GM18511 (cell line): ENCODE results near the gene MRPS27.

Experiments
- ATAC-seq: cut with Tn5 transposase; IDR thresholded peaks from one replicate; pipeline ENCODE4 v1.9.1; 2021; ENCODE audit warnings: mild to moderate bottlenecking, moderate library complexity; ENCODE audit not compliant: unreplicated experiment

The MRPS27 gene

GRCh38 chr5:72206160-72206559, 113.9 kb downstream of the MRPS27 start:
- no peak for ATAC-seq

DNA sequence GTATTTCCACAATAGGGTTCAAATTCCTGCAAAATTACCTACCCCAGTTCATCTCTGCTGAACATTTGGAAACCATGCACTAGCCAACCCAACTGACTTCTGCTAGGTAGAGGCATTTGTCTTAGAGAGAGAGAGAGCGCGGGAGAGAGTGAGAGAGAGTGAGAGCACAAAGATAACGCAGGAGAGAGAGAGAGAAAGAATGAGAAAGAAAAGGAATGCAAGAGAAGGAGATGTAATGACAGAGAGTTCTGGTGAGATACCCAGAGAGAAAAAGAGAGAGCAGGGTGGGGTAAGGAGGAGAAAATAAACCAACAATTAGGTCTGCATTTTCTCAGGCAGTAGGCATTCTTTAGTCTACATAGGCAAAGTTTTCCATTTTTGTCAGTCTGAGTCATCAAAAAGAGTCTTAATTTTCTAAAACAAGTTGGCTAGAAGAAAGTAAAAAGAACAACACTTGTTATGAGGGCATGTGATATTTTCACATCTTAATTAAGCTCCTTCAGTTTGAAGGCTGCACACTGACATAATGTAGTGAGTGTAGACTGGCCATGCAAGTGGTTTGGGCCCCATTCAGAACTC, 114.5 kb downstream of the MRPS27 start:
- ATAC-seq, result no peak

GRCh38 chr5:72204946-72205345, 115.1 kb downstream of the MRPS27 start:
- ATAC-seq, result no peak

GRCh38 chr5:72203251-72203845, 116.7 kb downstream of the MRPS27 start:
- ATAC-seq, result no peak

DNA sequence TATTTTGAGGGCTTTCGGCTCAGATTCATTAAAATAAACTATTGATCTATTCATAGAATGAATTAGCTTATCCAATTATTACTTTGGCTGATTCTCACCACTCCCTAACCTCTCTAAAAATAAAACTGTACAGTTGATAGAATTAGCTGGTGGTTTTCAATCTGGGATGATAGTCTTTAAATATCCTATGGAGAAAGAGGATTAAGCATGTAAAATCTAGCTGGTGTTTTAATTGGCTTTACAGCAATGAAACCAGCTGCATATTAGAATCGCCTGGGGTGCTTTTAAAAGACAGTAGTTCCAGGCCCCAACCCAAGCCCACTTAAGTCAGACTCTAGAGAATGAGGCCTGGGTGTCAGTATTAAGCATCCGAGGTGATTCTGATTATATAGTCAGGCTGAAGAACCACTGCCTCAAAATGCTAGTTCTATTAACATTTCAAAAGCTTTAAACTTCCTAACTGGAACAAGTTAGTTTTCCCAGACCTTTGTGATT, 117.7 kb downstream of the MRPS27 start:
- no peak for ATAC-seq

- no peak for ATAC-seq
Observed at GRCh38 chr5:72199681-72200080, 120.4 kb downstream of the MRPS27 start.

DNA sequence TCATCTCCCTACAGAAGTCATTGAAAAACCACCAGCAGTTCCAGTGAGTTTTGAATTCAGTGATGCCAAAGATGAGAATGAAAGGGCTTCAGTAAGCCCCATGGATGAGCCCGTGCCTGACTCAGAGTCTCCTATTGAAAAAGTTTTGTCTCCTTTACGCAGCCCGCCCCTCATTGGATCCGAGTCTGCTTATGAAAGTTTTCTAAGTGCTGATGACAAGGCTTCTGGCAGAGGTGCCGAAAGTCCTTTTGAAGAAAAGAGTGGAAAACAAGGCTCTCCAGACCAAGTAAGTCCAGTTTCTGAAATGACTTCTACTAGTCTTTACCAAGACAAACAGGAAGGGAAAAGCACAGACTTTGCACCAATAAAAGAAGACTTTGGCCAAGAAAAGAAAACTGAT, 122.6 kb downstream of the MRPS27 start:
- no peak for ATAC-seq

DNA sequence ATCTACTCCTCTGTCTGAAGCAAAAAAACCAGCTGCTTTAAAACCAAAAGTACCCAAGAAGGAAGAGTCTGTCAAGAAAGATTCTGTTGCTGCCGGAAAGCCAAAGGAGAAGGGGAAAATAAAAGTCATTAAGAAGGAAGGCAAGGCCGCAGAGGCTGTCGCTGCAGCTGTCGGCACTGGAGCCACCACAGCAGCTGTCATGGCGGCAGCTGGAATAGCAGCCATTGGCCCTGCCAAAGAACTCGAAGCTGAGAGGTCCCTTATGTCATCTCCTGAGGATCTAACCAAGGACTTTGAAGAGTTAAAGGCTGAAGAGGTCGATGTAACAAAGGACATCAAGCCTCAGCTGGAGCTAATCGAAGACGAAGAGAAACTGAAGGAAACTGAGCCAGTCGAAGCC, 124.5 kb downstream of the MRPS27 start:
- no peak for ATAC-seq

GRCh38 chr5:72194846-72195245, 125.2 kb downstream of the MRPS27 start:
- ATAC-seq, result peak; percentile 98

DNA sequence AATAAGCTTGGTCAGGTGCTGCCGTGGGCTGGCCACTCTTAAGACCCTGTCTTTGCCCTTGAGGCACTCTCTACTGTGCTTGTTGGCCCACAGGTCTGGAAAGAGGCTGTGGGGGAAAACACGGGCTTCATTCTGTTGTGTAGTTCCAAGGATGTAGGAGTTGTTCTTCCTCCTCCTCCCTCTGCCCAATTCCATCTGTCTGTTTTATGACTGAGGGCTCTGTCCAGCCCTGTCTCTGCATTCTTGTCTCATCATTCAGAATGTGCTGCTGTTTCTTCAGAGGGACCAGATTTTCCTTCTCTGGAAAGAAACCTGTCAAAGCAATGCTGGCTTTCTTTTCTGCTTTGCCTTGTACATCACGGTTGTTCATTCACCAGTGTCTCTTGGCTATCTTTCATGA, 128.6 kb downstream of the MRPS27 start:
- ATAC-seq, result no peak

- ATAC-seq, result no peak
Observed at GRCh38 chr5:72189146-72189545, 130.9 kb downstream of the MRPS27 start.

DNA sequence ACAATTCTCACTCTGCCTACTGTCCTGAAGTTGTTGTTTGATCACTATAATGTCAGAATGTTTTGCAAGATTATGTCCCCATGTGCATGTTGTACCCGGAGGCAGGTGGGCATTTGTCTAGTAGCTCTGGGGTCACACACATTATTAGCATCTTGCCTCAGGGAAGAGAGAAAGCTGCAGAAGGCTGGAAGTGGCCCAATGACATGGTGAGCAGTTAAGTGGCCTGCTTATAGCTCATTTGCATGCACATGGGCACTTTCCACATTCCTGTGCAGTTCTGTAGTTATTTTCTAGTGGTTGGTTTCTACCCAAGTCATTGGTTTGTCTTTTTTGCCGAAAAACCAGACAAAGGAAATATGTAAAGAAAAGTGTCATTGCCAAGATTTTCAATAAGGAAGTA, 131.9 kb downstream of the MRPS27 start:
- no peak for ATAC-seq

- no peak for ATAC-seq
Observed at GRCh38 chr5:72187388-72188075, 132.5 kb downstream of the MRPS27 start.

DNA sequence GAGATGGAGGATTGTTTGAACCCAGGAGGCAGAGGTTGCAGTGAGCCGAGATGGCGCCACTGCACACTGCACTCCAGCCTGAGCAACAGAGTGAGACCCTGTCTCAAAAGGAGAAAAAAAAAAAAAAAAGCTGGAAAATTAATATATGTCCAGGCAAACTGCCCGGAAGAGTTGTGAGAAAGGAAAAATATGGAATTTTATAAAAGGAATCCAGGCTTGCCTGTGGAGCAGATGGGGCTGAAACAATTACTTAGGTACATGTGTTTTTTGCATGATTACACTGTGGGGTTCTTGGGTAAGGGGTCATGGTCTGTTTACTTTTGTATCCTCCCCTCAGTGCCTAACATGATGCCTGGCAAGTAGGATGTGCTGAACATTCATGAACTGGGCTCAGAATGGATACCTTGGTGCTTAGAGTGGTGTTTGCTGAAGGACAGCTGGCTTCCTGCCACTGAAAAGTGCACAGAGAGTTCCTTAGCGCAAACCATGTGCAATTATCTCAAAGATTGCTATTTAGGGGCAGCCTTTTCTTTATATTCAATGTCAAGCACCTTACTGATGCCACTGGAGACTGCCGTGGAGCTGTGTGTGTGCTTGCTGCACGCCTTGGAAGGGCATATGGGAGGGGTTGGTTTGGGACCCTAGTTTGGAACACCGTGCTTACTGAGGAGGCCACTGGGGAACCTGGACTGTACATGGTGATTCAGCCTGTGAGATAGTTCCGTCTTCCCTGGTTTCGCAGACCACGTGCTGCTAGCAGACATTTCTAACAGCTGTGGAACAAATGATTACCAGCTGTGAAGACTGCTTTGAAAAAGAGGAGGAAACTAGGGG, 134.3 kb downstream of the MRPS27 start:
- ATAC-seq, result no peak

DNA sequence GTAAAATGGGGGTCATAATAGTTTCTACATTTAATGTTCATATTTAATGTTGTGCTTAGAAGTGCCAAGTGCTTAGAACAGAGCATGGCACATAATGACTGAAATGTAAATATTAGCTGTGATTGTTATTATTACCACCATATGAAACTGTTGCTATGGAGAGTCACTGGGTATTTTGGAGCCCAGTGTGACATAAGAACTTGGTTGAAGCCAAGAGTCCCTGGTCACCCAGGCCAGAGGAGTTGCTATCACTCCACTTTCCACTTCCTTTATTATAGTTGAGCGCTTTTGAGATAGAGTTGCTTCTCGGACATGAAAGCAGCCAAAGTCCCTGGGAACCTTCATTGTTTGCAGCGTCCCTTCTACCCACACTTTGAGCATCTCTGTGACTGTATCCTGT, 135.6 kb downstream of the MRPS27 start:
- ATAC-seq, result no peak

GRCh38 chr5:72183101-72183520, 136.9 kb downstream of the MRPS27 start:
- ATAC-seq, result no peak

- no peak for ATAC-seq
Observed at GRCh38 chr5:72182686-72183085, 137.4 kb downstream of the MRPS27 start.

GRCh38 chr5:72180925-72181324, 139.1 kb downstream of the MRPS27 start:
- ATAC-seq, result no peak

DNA sequence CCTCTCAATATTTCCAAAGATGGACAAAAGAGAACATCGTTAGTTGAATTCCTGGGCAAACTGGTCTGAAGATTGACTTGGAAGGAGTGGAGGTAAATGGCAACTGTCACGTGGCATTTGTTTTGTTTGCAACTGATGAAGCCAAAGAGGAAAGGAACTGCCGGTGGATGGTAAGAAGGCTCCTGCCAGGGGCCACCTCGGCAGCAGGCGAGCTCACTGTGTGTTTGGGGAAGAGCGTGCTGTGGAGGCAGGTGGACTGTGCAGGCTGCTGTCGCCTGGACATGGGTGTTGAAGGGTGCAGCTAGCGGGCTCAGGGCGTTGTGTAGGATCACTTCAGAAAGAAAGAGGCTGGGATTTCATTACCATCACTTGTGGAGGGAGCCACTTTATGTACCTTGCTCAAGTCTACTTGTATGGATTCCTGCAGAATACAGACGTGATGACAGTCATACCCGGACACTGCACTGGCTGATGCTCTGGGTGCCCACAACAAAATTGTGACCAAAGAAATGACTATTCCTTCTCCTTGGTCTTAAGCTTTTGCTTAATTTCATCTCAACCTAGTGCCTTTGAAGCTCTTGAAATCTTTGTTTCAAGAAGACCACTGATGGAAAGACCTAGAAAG, 140.1 kb downstream of the MRPS27 start:
- ATAC-seq, result no peak

DNA sequence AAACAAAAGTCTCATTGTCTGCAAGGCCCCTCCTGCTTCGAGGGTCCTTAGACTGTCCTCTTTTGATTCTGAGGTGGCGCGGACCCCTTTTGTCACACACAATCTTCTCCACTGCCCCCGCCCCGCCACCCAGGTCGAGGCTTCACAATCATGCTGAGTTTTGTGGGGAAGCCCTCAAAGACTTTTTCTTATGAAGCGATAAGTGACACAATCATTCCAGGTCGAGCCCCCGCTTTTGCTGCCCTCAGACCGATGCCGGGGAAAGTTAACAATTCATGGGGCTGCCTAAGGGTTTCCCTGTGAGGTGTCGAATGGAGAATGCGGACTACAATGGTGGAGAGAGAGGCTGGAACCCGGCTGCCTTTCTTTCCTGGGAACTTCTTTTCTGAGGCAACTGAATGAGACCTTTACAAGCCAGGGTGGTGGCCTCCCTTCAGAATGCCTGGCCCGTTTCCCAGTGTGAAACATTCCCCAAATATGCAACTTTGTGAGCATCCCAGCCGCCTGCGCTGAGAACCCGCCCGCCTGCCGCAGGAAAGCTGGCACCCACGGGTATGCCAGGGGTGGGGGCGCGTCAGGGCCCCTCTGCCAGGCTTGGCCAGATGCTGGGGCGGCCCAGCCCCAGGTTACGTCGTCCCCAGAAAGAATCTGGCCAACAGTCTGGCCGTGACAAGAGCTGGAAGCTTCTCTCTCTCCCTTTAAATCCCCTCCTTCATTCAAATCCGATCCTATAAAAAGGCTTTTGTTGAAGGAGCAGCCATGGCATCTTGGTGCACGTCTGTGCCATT, 140.8 kb downstream of the MRPS27 start:
- no peak for ATAC-seq
